ENCODE results near the gene HTRA3. TPM values are rescaled to one million over a fixed set of nuclear protein-coding genes. Genes with fewer than 3 reads are reported as not detected.

The HTRA3 gene
- total and polyA plus RNA-seq, 2 of the 8 experiments (the other 6 are each of a cell fraction or from before 2014, with no cell fraction given) = 3.2 to 5.8 TPM

DNA sequence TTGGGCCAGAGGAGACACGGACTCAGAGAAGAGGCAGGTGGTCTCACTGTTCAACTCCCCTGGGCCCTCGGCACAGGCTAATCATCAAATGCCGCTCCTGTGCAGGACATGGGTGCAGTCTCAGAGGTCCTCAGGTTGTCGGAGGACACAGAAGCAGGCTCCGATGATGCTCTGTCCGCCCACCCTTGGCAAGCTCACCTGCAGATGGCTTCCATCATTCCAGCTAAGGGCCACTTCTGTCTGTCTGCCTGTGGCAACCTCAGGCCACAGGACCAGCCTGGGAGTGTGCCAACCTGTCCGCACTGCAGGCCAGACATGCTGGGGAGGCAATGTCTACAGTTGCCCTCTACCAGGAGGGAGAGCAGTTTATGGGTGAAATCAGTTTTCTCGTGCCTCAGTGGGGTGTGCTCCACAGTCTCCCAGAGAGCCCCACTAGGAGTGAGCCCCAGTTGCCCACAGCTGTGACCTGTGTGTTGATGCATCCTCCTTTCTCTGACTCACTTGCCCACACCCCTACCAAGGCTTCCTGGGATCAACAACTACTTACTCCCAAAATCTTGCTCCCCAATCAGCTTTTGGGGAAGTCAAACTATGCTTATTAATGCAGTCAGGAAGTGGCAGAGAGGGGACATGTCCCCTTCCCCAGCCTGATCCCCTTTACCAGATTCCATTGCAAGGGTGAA is 55.9 kb downstream of the HTRA3 start:
- Histone ChIP-seq H2BK15ac (ENCODE audit: low read length) (no peak overlapping the region), H3K23me2 (ENCODE audit: low read depth, low read length) (peaks cover 6% of the 10 kb centered on the region; the same call in 1 of the 2 replicates), H4K20me1 (replicated peaks in 1 of 2; ENCODE audit: control insufficient read depth in 1 of 2, insufficient read depth in 2 of 2, low read length in 2 of 2) (peaks cover 0 to 4% of the 10 kb centered on the region in 2 experiments), H2BK12ac (ENCODE audit: low read depth, low read length) (no peak overlapping the region), H2AFZ (ENCODE audit: low read length) (no peak overlapping the region), H3K23ac (ENCODE audit: insufficient read length) (no peak overlapping the region), H3K4me2 (ENCODE audit: insufficient read depth in 1 of 2, low read depth in 2 of 2, low read length in 2 of 2) (no peak overlapping the region), H3K79me1 (ENCODE audit: low read depth, low read length) (no peaks in the 10 kb centered on the region), H2BK20ac (ENCODE audit: low read length) (no peak overlapping the region), H3K4ac (replicated peaks; ENCODE audit: insufficient read length, low read depth, low read length) (no peak overlapping the region), H3K18ac (ENCODE audit: extremely low read depth, low read length) (no peak overlapping the region), H3K9me3 (ENCODE audit: insufficient read depth in 2 of 2, low read depth in 1 of 2, low read length in 1 of 2) (no peaks in the 10 kb centered on the region; a peak in 2 of 4 replicates), H3K4me1 (replicated peaks in 1 of 4; ENCODE audit: control insufficient read depth in 3 of 4, insufficient read depth in 4 of 4, low read length in 3 of 4) (no peaks in the 10 kb centered on the region), H4K8ac (ENCODE audit: extremely low read depth, insufficient read depth, low read length) (no peak overlapping the region), H4K91ac (replicated peaks; ENCODE audit: insufficient read length, low read length) (no peak overlapping the region), H3K56ac (replicated peaks; ENCODE audit: insufficient read length, low read depth, low read length) (no peak overlapping the region), H3K27ac (ENCODE audit: low read depth, low read length) (no peak overlapping the region), H2BK120ac (replicated peaks; ENCODE audit: low read depth, low read length) (no peak overlapping the region), H3K27me3 (replicated peaks in 1 of 4; ENCODE audit: control insufficient read depth in 3 of 4, extremely low read depth in 1 of 4, insufficient read depth in 3 of 4, low read length in 3 of 4) (no peaks in the 10 kb centered on the region), H3K9ac (replicated peaks in 1 of 4; ENCODE audit: extremely low read depth in 1 of 4, low read depth in 3 of 4, low read length in 3 of 4) (no peak overlapping the region), H3K79me2 (ENCODE audit: control insufficient read depth in 1 of 2, insufficient read depth in 2 of 2, low read length in 2 of 2) (no peaks in the 10 kb centered on the region), H4K5ac (ENCODE audit: insufficient read length, low read depth, low read length) (no peak overlapping the region), H3K4me3 (ENCODE audit: extremely low read depth in 1 of 4, insufficient read depth in 2 of 4, low read depth in 3 of 4, low read length in 4 of 4) (no peak overlapping the region), H2BK5ac (ENCODE audit: low read depth, low read length) (no peak overlapping the region), H2AK5ac (ENCODE audit: low read depth, low read length) (no peak overlapping the region), H3K14ac (ENCODE audit: insufficient read length) (no peak overlapping the region), H3K36me3 (ENCODE audit: control insufficient read depth in 2 of 4, insufficient read depth in 4 of 4, low read length in 3 of 4) (no peaks in the 10 kb centered on the region)
- DNase-seq (ENCODE audit: low read depth in 1 of 2, low spot score in 2 of 2) (peak in 1 of 2 experiments; percentile 14), FAIRE-seq (no peak)
- POLR2A ChIA-PET (ENCODE audit: partially characterized antibody) = interaction anchor here (0.8 kb wide), 1 partner anchor 18 kb away, joined by 3 read pairs; no protein-coding TSS in a partner anchor
- no peak for TF ChIP-seq CREB1 (IDR thresholded peaks at IDR 0.05)
- TF ChIP-seq RBBP5 (IDR thresholded peaks at IDR 0.05; ENCODE audit: borderline replicate concordance, low read depth, low read length) = no peak
- no peak for TF ChIP-seq JUN (IDR thresholded peaks at IDR 0.05; ENCODE audit: low read depth, low read length)
- no peak for TF ChIP-seq ASH2L (IDR thresholded peaks at IDR 0.05; ENCODE audit: low read length)
- TF ChIP-seq KDM5A (IDR thresholded peaks at IDR 0.05; ENCODE audit: low read length) = no peak
- WGBS, 2 experiments (ENCODE audit: extremely low coverage in 1 of 2, insufficient coverage in 1 of 2, insufficient read length in 1 of 2, insufficient replicate concordance in 2 of 2, low coverage in 1 of 2, low lambda C conversion rate in 2 of 2, missing lambda C conversion rate in 1 of 2) = 89% methylated on average over 8 of the region's 8 CpGs; no CpG with 5 or more reads in 1 of the 2 experiments
- CTCF ChIA-PET (ENCODE audit: partially characterized antibody) = interaction anchor here (0.6 to 2.1 kb wide), 6 partner anchors 9 to 527 kb away, joined by 3 to 9 read pairs (median 4); partner anchors contain the start of gene SH3TC1

Measured in H1 (cell line).